NCI-H187 (cell line): ENCODE results near the gene DNM3.
A peak's percentile ranks its signal among the peaks of the same experiment; 100 is the strongest.
"Not testable (repeated sequence)": the region's sequence is repeated elsewhere in the genome, so short reads cannot be mapped to it uniquely, and the experiment has no call there.

ENCODE experiments used
- DNase-seq, 2 experiments: peaks; one replicate each; lab custom pipeline; 2025; lab: John Stamatoyannopoulos, UW

DNM3 gene

DNA sequence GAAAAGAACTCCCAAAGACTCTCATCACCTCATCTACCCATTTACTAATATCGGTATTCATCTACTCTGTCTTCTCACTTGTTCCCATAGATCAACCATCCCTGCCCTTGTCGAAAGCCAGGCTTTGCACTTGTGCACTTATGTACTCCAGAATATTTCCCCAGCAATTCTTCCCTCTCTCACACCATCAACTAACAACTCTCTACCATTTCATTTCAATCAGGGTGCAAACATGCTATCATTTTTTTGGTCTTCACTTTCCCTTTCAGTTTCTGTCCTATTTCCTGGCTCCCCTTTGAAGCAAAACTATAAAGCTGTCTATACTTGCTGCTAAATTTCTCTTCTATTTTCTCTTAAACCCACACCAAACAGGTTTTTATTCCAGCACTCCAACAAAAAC is 585.9 kb downstream of the DNM3 start:
- DNase-seq = no peak

DNA sequence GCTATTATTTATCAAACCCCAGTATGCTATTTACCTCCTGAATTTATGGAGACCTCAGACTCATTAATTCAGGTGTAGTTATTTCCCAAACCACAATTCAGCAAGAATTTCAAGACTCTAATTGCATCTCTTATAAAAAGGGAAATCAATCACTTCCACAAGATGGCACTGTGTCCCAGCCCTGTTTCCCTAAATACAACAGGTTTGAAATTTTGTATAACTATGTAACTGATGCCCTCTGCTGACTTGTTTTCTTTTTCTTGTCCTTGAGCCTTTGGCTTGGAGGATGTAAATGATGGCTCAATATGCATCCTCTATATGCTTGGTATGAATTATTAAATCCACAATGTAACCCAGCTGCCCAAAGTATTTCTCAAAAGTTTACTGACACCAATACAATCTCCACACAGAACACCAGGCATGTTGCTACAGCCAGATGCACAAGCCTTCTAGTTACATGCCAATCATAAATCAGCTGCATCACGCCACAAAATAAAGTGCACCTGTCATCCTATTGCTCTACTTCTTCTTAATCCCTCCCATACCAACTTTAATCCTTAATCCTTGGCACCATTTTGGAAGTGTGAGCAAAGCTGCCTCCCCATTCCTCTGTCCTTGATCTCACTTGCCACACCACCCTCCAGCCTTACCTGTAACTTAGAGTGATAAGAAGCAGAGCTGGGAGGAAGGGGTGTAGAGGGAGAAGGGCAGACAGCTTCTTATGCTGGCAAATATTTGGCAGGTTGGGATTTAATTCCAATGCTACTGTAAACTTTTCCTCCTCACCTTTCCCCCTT is 588.2 kb downstream of the DNM3 start:
- peak in 1 of 2 experiments; percentile 32 for DNase-seq

- no peak for DNase-seq
Measured at GRCh38 chr1:172430128-172430454, 588.8 kb downstream of the DNM3 start.

DNA sequence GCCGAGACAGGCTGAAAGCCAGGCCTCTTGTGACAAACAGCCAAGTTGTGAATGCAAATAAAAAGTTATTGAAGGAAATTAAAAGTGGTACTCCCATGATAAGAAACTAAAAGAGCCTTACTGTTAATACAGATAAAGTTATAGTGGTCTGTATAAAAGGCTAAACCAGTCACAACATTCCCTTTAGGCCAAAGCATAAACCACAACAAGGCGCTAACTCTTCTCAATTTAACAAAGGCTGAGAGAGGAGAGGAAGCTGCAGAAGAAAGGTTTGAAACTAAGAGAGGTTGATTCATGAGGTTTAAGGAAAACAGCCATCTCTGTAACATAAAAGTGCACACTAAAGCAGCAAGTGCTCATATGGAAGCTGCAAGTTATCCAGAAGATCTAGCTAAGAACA is 589.9 kb downstream of the DNM3 start:
- DNase-seq = no peak

DNA sequence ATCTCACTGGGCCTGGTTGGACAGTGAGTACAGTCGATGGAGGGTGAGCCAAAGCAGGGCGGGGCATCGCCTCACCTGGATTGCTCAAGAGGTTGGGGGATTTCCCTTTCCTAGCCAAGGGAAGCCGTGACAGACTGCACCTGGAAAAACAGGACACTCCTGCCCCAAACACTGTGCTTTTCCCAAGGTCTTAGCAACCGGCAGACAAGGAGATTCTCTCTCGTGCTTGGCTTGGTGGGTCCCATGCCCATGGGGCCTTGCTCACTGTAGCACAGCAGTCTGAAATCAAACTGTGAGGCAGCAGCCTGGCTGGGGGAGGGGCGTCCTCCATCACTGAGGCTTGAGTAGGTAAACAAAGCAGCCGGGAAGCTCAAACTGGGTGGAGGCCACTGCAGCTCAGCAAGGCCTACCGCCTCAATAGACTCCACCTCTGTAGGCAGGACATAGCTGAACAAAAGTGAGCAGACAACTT is 590.5 kb downstream of the DNM3 start:
- DNase-seq = peak; percentile 68 to 92

GRCh38 chr1:172437183-172437582 is 595.9 kb downstream of the DNM3 start:
- not testable (repeated sequence) for DNase-seq

- DNase-seq = no peak
Measured at GRCh38 chr1:172442404-172442803, 601.1 kb downstream of the DNM3 start.

- no peak for DNase-seq
Measured at GRCh38 chr1:172442843-172443565, 601.7 kb downstream of the DNM3 start.

DNA sequence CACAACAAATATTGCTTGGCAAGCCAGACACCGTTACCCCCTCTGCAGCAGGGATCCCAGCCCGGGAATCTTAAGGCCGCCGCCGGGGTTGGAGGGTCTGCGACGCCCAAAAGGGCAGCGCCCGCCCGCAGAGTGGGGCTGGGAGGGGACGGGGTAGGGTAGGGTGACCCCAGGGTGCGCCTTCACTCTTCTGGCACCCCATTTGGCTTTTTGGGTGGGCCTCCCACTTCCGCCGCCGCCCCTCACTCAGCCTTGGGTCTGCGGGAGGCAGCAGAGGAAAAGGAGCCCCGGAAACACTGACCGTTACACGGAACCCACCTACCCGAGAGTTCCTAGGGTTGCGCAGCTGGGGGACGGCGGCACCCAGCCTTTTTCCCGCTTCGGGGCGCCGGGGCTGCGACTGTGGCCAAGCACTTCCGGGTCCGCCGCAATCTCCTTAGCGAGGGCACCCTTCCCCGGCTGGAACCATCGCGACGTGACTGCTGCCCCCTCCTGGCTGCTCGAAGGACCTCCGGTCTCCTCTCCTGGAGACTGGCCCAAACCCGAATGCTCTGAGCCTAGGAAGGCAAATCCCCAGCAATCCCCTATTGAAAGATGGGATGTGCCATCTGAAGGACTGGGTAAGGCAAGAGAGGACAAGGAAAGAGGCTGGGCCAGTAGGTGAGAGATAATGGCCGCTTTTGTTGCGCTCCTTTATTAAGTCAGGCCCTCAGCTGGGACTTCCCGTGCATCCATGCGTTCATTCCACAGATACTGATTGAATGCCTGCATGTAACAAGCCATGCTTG is 602.6 kb downstream of the DNM3 start, which contains the start of gene PIGC:
Gene PIGC (minus strand): TSS at position 404 of the 788 bp plus-strand sequence. CDS start 1,447 bp downstream, outside the sequence.
- DNase-seq = peak; percentile 92 to 94

DNA sequence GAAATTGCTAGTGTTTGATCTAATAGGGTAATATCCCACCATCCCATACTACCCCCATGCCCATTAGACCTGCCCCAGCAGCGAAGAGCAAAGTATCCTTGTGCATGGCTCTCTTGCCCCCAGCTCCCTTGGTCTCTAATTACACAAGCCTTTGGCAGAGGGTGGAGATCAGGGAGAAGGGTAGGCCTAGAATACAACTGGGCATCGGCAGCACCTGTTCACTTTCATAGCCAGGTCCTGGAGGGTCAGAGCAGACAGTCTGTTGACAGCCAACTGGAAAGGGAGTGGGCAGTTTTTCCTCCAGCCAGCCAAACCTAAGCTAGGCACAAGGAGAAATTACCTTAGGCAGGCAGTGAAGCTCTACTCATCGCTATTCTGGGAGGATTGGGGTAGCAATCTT is 605.2 kb downstream of the DNM3 start:
- DNase-seq = no peak

- no peak for DNase-seq
Measured at GRCh38 chr1:172447641-172448040, 606.3 kb downstream of the DNM3 start.

- DNase-seq = no peak
Measured at GRCh38 chr1:172448995-172449584, 607.8 kb downstream of the DNM3 start.

GRCh38 chr1:172449585-172450523 is 608.6 kb downstream of the DNM3 start:
- DNase-seq = no peak

DNA sequence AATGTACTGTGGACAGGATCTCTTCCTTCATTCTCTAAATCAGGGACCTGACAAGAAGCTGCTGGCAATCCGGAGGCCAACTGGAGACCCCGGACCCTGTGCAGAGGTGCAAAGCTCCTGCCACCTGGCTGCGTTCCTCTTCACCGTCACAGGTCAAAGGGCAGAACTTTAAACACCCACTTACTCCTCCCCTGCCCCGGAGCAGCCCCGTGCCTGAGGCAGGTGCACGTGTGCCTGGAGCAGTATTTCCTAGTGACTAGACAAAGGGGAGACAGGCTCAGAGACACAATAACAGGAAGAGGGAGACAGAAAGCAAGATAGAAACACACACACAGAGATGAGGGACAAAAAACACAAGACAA is 609.2 kb downstream of the DNM3 start:
- peak; percentile 18 to 73 for DNase-seq

DNA sequence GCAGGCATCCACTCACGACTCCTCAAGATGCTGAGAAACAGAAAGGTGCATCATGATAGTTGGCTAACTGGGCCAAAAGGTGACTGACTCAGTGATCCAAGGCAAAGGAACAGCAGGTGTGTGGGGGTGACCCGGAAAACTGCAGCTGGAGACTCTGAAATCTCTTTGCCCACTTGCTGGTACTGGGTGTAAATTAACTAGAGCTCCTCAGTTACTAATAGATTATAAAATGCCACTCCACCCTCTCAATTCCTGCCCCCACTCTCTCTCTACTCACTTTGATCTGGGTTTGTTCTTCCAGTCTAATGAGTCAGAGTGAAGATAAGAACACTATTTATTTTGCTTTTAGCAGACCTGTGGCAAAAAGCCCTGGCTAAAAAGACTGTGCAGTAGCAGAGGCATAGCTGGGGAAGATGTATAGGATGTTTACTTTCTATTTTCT is 609.7 kb downstream of the DNM3 start:
- DNase-seq = no peak

- DNase-seq = no peak
Measured at GRCh38 chr1:172452536-172453152, 611.3 kb downstream of the DNM3 start.

DNA sequence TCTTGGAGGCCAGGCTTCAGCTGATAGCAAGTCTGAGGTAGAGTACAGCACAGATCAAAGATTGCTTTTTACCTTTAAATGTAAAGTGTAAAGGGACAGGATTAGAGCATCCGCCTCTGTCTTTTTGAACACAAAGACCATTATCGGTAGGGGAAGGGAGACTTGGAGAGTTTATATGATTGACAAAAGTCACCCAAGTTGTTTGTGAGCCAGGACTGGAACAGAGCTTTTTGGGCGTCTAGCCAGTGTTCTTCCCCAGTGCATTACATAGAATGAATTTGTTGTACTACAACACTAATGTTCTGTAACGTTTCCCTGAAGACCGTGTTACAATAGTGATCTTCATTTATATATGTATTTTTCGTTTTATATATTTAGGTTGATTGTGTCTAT is 611.9 kb downstream of the DNM3 start:
- no peak for DNase-seq

DNA sequence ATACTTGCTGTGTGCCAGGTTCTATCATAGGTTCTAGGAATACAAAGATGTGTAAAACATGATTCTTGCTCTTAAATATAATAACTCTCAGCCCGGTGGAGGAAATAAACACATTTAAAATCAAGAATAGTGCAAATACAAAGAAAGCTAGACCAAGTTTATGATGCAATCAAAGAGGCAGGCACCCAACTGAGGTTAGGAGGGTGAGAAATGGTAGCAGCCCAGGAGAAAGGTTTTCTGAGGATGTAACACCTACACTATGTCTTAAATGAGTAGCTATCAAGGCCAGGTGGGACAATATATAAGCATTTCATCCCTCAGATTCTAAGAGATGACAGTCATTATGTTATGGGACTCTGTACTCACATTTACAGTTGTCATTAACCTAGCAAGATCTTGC is 612.3 kb downstream of the DNM3 start:
- DNase-seq = no peak

DNA sequence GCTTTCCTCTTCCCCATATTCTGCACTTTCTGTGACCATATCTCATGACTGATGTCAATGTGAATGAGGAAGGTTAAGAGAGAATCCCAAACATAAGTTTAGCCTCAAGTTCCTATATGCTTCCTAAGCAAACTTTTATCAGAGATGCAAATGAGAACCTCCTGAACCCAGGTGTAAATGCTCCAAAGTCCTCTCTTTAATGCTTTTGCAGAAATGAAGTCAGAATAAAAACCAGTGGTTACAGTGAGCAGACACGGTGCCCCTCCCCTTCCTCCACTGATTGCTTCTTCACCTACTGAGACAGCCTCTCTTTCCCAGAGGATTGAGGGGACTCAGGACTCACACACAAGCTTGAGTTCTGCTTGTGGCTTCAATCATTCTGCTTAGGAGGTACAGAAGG is 614.2 kb downstream of the DNM3 start:
- DNase-seq = no peak

- DNase-seq = no peak
Measured at GRCh38 chr1:172456344-172456769, 615.1 kb downstream of the DNM3 start.
